HG02571 (cell line): ENCODE results near the gene DNAH17.

Source experiments
- ATAC-seq: cut with Tn5 transposase; IDR thresholded peaks from one replicate; pipeline ENCODE4 v1.9.1; 2021; ENCODE audit warnings: mild to moderate bottlenecking, moderate library complexity; ENCODE audit not compliant: unreplicated experiment

DNAH17 gene

GRCh38 chr17:78434455-78435329 is 142.5 kb downstream of the DNAH17 start:
- no peak for ATAC-seq

- ATAC-seq: no peak
Observed at GRCh38 chr17:78433780-78434335, 143.3 kb downstream of the DNAH17 start.

- no peak for ATAC-seq
Observed at GRCh38 chr17:78433013-78433727, 144.0 kb downstream of the DNAH17 start.

GRCh38 chr17:78432226-78433012 is 144.8 kb downstream of the DNAH17 start:
- no peak for ATAC-seq

GRCh38 chr17:78431692-78431958 is 145.6 kb downstream of the DNAH17 start:
- no peak for ATAC-seq

GRCh38 chr17:78430892-78431691 is 146.1 kb downstream of the DNAH17 start:
- no peak for ATAC-seq

GRCh38 chr17:78429618-78429995 is 147.6 kb downstream of the DNAH17 start:
- ATAC-seq: no peak

GRCh38 chr17:78428836-78429617 is 148.2 kb downstream of the DNAH17 start:
- ATAC-seq: no peak

- no peak for ATAC-seq
Observed at GRCh38 chr17:78428025-78428575, 149.1 kb downstream of the DNAH17 start.

GRCh38 chr17:78427140-78427539 is 150.1 kb downstream of the DNAH17 start:
- ATAC-seq: no peak

GRCh38 chr17:78426293-78426879 is 150.8 kb downstream of the DNAH17 start:
- no peak for ATAC-seq

- ATAC-seq: no peak
Observed at GRCh38 chr17:78425429-78425828, 151.8 kb downstream of the DNAH17 start.

GRCh38 chr17:78423961-78424675 is 153.1 kb downstream of the DNAH17 start:
- no peak for ATAC-seq

- no peak for ATAC-seq
Observed at GRCh38 chr17:78422872-78423588, 154.2 kb downstream of the DNAH17 start.

GRCh38 chr17:78422267-78422605 is 155.0 kb downstream of the DNAH17 start:
- no peak for ATAC-seq

- no peak for ATAC-seq
Observed at GRCh38 chr17:78421534-78422266, 155.5 kb downstream of the DNAH17 start.

- ATAC-seq: no peak
Observed at GRCh38 chr17:78421084-78421533, 156.1 kb downstream of the DNAH17 start.
